GM12878 (cell line): Measurements from ENCODE around the gene HDDC2. TPM values are rescaled to one million over a fixed set of nuclear protein-coding genes. Genes with fewer than 3 reads are reported as not detected.

Experiments used
- ATAC-seq: fragments of 200-7000 bp; cut with Tn5 transposase; 3 replicates; pipeline ENCODE4 v1.9.1; 2020; ENCODE audit warnings: mild to moderate bottlenecking, moderate library complexity
- BruUV-seq: library from RNA; stranded (reverse); fragments of 400-500 nt; replicated peaks from 2 replicates; lab custom pipeline; 2021; lab: Mats Ljungman, UMichigan
- CTCF ChIA-PET: fragments of 300-600 bp; sonication (Branson Sonifier 250); formaldehyde crosslinking; extraction: SDS; loops from one replicate; lab custom pipeline; 2021; ENCODE audit warnings: inconsistent platforms; lab: Yijun Ruan, JAX
- POLR2A ChIA-PET: fragments of 350-600 bp; formaldehyde crosslinking; extraction: SDS; loops from one replicate; lab custom pipeline; 2021; ENCODE audit warnings: inconsistent platforms; lab: Charles Lee
- RAD21 ChIA-PET: fragments of 300-600 bp; sonication (Branson Sonifier 250); formaldehyde crosslinking; loops from one replicate; lab custom pipeline; 2023; ENCODE audit warnings: antibody characterized with exemption; ENCODE audit not compliant: unreplicated experiment; lab: Charles Lee
- SMC1A ChIA-PET: fragments of 300-600 bp; sonication (Branson Sonifier 250); formaldehyde crosslinking; loops from one replicate; lab custom pipeline; 2023; ENCODE audit not compliant: unreplicated experiment, uncharacterized antibody; lab: Charles Lee
- DNase-seq: peaks from one replicate; pipeline ENCODE4 v3.0.0-alpha.2; 2011; ENCODE audit warnings: low read depth, low spot score
- FAIRE-seq: peaks from 3 replicates; lab custom pipeline; 2011; peaks lifted over from hg19 to GRCh38; lab: Jason Lieb, UNC
- H2AFZ ChIP-seq: 2 replicates; pipeline ENCODE4 v1.6.0; 2011; ENCODE audit warnings: low read depth, low read length, control low read depth; ENCODE audit not compliant: control insufficient read depth
- H3K27ac ChIP-seq: 2 replicates; pipeline ENCODE4 v1.5.1; 2011; ENCODE audit warnings: control low read depth; ENCODE audit not compliant: control insufficient read depth, insufficient read depth
- H3K27me3 ChIP-seq, 2 experiments: replicated peaks in 1 of 2; 2 replicates each; pipeline versions ENCODE4 v1.6.0 to v1.6.1; 2011; ENCODE audit warnings: low read length in 1 of 2; ENCODE audit not compliant: control insufficient read depth in 2 of 2, insufficient read depth in 2 of 2
- H3K36me3 ChIP-seq, 2 experiments: 2 replicates each; pipeline ENCODE4 v1.5.1; 2011; ENCODE audit warnings: low read length in 1 of 2; ENCODE audit not compliant: control insufficient read depth in 2 of 2, insufficient read depth in 2 of 2
- H3K4me1 ChIP-seq: 2 replicates; pipeline ENCODE4 v1.6.1; 2011; ENCODE audit warnings: mild to moderate bottlenecking, low read length, moderate library complexity, mixed read lengths; ENCODE audit not compliant: control insufficient read depth, insufficient read depth
- H3K4me2 ChIP-seq: 2 replicates; pipeline ENCODE4 v1.6.0; 2011; ENCODE audit warnings: control low read depth; ENCODE audit not compliant: control insufficient read depth, insufficient read depth
- H3K4me3 ChIP-seq: fragments of 200-600 bp; sonication (generic); 2 replicates; pipeline ENCODE4 v1.5.1; 2016
- H3K79me2 ChIP-seq: 2 replicates; pipeline ENCODE4 v1.6.0; 2011; ENCODE audit warnings: low read length; ENCODE audit not compliant: control insufficient read depth, insufficient read depth
- H3K9ac ChIP-seq: 2 replicates; pipeline ENCODE4 v1.8.0; 2011; ENCODE audit warnings: low read length, control low read depth, mixed read lengths; ENCODE audit not compliant: control insufficient read depth, insufficient read depth
- H3K9me3 ChIP-seq: replicated peaks from 3 replicates; pipeline ENCODE4 v1.5.1; 2011; ENCODE audit warnings: mild to moderate bottlenecking, low read length; ENCODE audit not compliant: control insufficient read depth, insufficient read depth
- H4K20me1 ChIP-seq: 2 replicates; pipeline ENCODE4 v1.6.0; 2011; ENCODE audit not compliant: control insufficient read depth, insufficient read depth
- BCL3 ChIP-seq: IDR thresholded peaks from 2 replicates; pipeline ENCODE4 v1.6.1; 2011; ENCODE audit warnings: borderline replicate concordance, low read depth, mild to moderate bottlenecking, moderate library complexity, low read length; ENCODE audit not compliant: insufficient read depth, poor library complexity, severe bottlenecking
- E2F8 ChIP-seq: fragments of 450-650 bp; IDR thresholded peaks from 2 replicates; pipeline ENCODE4 v1.6.1; 2018; ENCODE audit warnings: mild to moderate bottlenecking, low read depth, moderate library complexity; ENCODE audit not compliant: partially characterized antibody
- ESRRA ChIP-seq: IDR thresholded peaks from 2 replicates; pipeline ENCODE4 v1.6.1; 2012; ENCODE audit warnings: mild to moderate bottlenecking, low read length, improper control_type of control experiment
- IKZF2 ChIP-seq, 2 experiments: fragments of 450-650 bp; IDR thresholded peaks; 2 replicates each; pipeline ENCODE4 v1.6.1; 2017; ENCODE audit warnings: mild to moderate bottlenecking in 2 of 2, moderate library complexity in 2 of 2
- PAX5 ChIP-seq: IDR thresholded peaks from 2 replicates; pipeline ENCODE4 v1.6.1; 2011; ENCODE audit warnings: low read depth, low read length, borderline replicate concordance
- PRDM15 ChIP-seq: fragments of 450-650 bp; formaldehyde crosslinking; IDR thresholded peaks from 2 replicates; pipeline ENCODE4 v1.4.0; 2020; ENCODE audit warnings: mild to moderate bottlenecking, moderate library complexity
- WGBS: methylation state at CpG from one replicate; pipeline ENCODE4 v1.1.6; 2016; ENCODE audit warnings: low lambda C conversion rate; ENCODE audit not compliant: insufficient replicate concordance, insufficient coverage; ENCODE audit errors: missing lambda C conversion rate; 5-methylcytosine and 5-hydroxymethylcytosine counted together
- in situ Hi-C: fragments of 300-500 bp; cut with MboI; formaldehyde crosslinking; loops from 9 replicates; pipeline ENCODE4 v1.14.3; 2018; ENCODE audit warnings: mixed read lengths
- intact Hi-C: fragments of 100-400 bp; cut with micrococcal nuclease; formaldehyde crosslinking; loops from one replicate; pipeline ENCODE4 v1.14.2; 2022; ENCODE audit not compliant: unreplicated experiment
- polyA plus RNA-seq, 11 experiments: library from polyadenylated mRNA; depleted of rRNA in 4 of 11; unstranded in 6 of 11; stranded (reverse) in 5 of 11; fragments of >200 nt; fragmentation: Nextera tagmentation in 4 of 11; fragmentation: Illumina TruSeq in 1 of 11; extraction: Ambion mirVana in 4 of 11; extraction: Trizol in 1 of 11; gene quantifications; 1 replicate in 1 of 11; 2 replicates in 10 of 11; pipeline versions ENCODE4 v1.2.1 to v1.2.3, GENCODE V29; 2011 to 2016; ENCODE audit warnings: inconsistent platforms in 2 of 11, missing spikeins in 2 of 11, low read depth in 1 of 11
- total RNA-seq, 4 experiments: library from RNA; depleted of rRNA in 3 of 4; stranded (reverse); fragments of >200 nt in 3 of 4; fragmentation: Illumina TruSeq in 1 of 4; extraction: Trizol in 1 of 4; gene quantifications; 2 replicates each; pipeline versions ENCODE4 v1.2.1 to v1.2.3, GENCODE V29; 2013 to 2021

Gene HDDC2
- total and polyA plus RNA-seq, 10 of the 15 experiments (the other 5 are each of a cell fraction or from before 2014, with no cell fraction given) = 54.5 to 148 (median 92.7) TPM

- intact Hi-C loops = no loop called here
Observed at GRCh38 chr6:125267806-125268523, 33.8 kb downstream of the HDDC2 start.

GRCh38 chr6:125264476-125264875, 37.3 kb downstream of the HDDC2 start:
- POLR2A ChIA-PET = no interaction called here
- no peaks in the 10 kb centered on the region for H3K79me2 ChIP-seq
- intact Hi-C loops (no loop called here), in situ Hi-C loops (no loop called here)
- no peaks in the 10 kb centered on the region for H3K9me3 ChIP-seq
- ATAC-seq (no peak), DNase-seq (no peak), FAIRE-seq (no peak)
- SMC1A ChIA-PET = no interaction called here
- H3K4me2 ChIP-seq = no peak overlapping the region
- H2AFZ ChIP-seq = no peak overlapping the region
- no TSS peak for BruUV-seq
- no peaks in the 10 kb centered on the region for H3K27me3 ChIP-seq
- RAD21 ChIA-PET = no interaction called here
- CTCF ChIA-PET = interaction anchor here (0.6 to 1.5 kb wide), 3 partner anchors 14 to 618 kb away, joined by 3 to 4 read pairs (median 3); no protein-coding TSS in a partner anchor
- no peaks in the 10 kb centered on the region for H4K20me1 ChIP-seq
- no peak overlapping the region for H3K4me3 ChIP-seq
- no peak overlapping the region for H3K27ac ChIP-seq
- no peaks in the 10 kb centered on the region for H3K4me1 ChIP-seq
- 76% methylated on average over 4 of the region's 4 CpGs for WGBS
- H3K36me3 ChIP-seq = no peaks in the 10 kb centered on the region
- H3K9ac ChIP-seq = no peak overlapping the region
- TF ChIP-seq PRDM15 (no peak), PAX5 (no peak), BCL3 (no peak), E2F8 (no peak), IKZF2 (IDR thresholded peaks at IDR 0.05) (no peak)

More at GRCh38 chr6:125267806-125268523, 33.8 kb downstream of the HDDC2 start:
- FAIRE-seq = no peak
- Histone ChIP-seq H3K9ac (no peak overlapping the region), H3K4me3 (no peak overlapping the region), H2AFZ (no peak overlapping the region), H3K36me3 (peaks cover 2 to 6% of the 10 kb centered on the region in 2 experiments; a peak in 3 of 4 replicates), H4K20me1 (no peaks in the 10 kb centered on the region), H3K27ac (no peak overlapping the region), H3K4me2 (no peak overlapping the region), H3K9me3 (no peaks in the 10 kb centered on the region), H3K27me3 (no peaks in the 10 kb centered on the region), H3K4me1 (no peaks in the 10 kb centered on the region), H3K79me2 (no peaks in the 10 kb centered on the region)
- in situ Hi-C loops = no loop called here
- ChIA-PET CTCF (interaction anchor here (1.2 kb wide), 1 partner anchor 46 kb away, joined by 4 read pairs; no protein-coding TSS in a partner anchor), RAD21 (no interaction called here), POLR2A (no interaction called here), SMC1A (no interaction called here)
- whole genome bisulfite sequencing = 88% methylated on average over 12 of the region's 12 CpGs
- no peak for ATAC-seq
- TF ChIP-seq PAX5 (0 out of 2 replicates have a peak, but pooled peaks have one; percentile 22), ESRRA (no peak)
- no TSS peak for BruUV-seq
- DNase-seq = no peak
